ENCODE data around the gene NRXN3. TPM values are rescaled to one million over a fixed set of nuclear protein-coding genes. Genes with fewer than 3 reads are reported as not detected.

NRXN3 gene
- total and polyA plus RNA-seq, 2 experiments from 2014 or later: 5.7 to 7.1 TPM

GRCh38 chr14:79144896-79145295, 974.7 kb downstream of the NRXN3 start:
- H3K27me3 ChIP-seq: peaks cover 6% of the 10 kb centered on the region
- no peaks in the 10 kb centered on the region for H4K20me1 ChIP-seq (ENCODE audit: insufficient read depth, poor library complexity, severe bottlenecking)
- WGBS (ENCODE audit: low lambda C conversion rate, missing lambda C conversion rate): 89% methylated on average over 3 of the region's 3 CpGs
- H3K79me2 ChIP-seq: no peaks in the 10 kb centered on the region
- no peak for DNase-seq (ENCODE audit: low spot score)
- H3K36me3 ChIP-seq (replicated peaks; ENCODE audit: insufficient read depth, low read depth): no peaks in the 10 kb centered on the region
- TF ChIP-seq CTCF (IDR thresholded peaks at IDR 0.05; ENCODE audit: poor library complexity): no peak
- TF ChIP-seq EZH2phosphoT487 (IDR thresholded peaks at IDR 0.05; ENCODE audit: low read depth, severe bottlenecking, unreplicated experiment): no peak
- no peak for TF ChIP-seq EZH2 (IDR thresholded peaks at IDR 0.05; ENCODE audit: borderline replicate concordance)
- H2AFZ ChIP-seq: no peak overlapping the region
- no peak overlapping the region for H3K27ac ChIP-seq
- no peaks in the 10 kb centered on the region for H3K4me1 ChIP-seq (ENCODE audit: insufficient read depth)
- no peak overlapping the region for H3K4me3 ChIP-seq
- no peak overlapping the region for H3K4me2 ChIP-seq
- H3K9me2 ChIP-seq (replicated peaks; ENCODE audit: insufficient read depth): no peaks in the 10 kb centered on the region
- H3K9me3 ChIP-seq (ENCODE audit: low read depth): no peaks in the 10 kb centered on the region

DNA sequence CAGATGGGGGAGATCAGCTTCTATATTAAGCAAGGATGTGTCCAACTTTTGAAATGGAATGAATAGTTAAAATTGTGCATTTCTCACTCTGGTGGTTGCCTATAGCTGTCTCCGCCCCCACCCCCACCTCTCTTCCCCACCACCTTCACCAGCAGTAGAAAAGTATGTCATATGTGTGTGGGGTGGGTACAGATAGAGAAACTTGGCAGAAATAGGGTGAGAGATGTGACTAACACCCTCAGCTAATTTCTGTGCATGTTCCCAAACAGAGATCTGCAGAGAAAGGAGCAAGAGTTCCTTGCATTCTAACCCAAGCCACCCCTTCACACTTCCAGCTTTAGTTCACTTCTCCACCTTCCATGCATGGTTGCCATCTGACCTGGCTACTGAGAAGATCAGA, 980.1 kb downstream of the NRXN3 start:
- Histone ChIP-seq H3K4me3 (no peak overlapping the region), H4K20me1 (ENCODE audit: insufficient read depth, poor library complexity, severe bottlenecking) (no peaks in the 10 kb centered on the region), H3K4me1 (ENCODE audit: insufficient read depth) (no peaks in the 10 kb centered on the region), H2AFZ (no peak overlapping the region), H3K27me3 (no peaks in the 10 kb centered on the region), H3K27ac (no peak overlapping the region), H3K9me2 (replicated peaks; ENCODE audit: insufficient read depth) (no peaks in the 10 kb centered on the region), H3K9me3 (ENCODE audit: low read depth) (no peaks in the 10 kb centered on the region), H3K36me3 (replicated peaks; ENCODE audit: insufficient read depth, low read depth) (no peaks in the 10 kb centered on the region), H3K79me2 (no peaks in the 10 kb centered on the region), H3K4me2 (no peak overlapping the region)
- no peak for TF ChIP-seq EZH2phosphoT487 (IDR thresholded peaks at IDR 0.05; ENCODE audit: low read depth, severe bottlenecking, unreplicated experiment)
- TF ChIP-seq CTCF (IDR thresholded peaks at IDR 0.05; ENCODE audit: poor library complexity): no peak
- no peak for TF ChIP-seq EZH2 (IDR thresholded peaks at IDR 0.05; ENCODE audit: borderline replicate concordance)
- no peak for DNase-seq (ENCODE audit: low spot score)
- WGBS (ENCODE audit: low lambda C conversion rate, missing lambda C conversion rate): 89% methylated on average over 1 of the region's 1 CpG

- Histone ChIP-seq H3K9me2 (replicated peaks; ENCODE audit: insufficient read depth) (no peaks in the 10 kb centered on the region), H3K27me3 (peaks cover 4% of the 10 kb centered on the region), H3K4me3 (no peak overlapping the region), H3K4me2 (no peak overlapping the region), H3K36me3 (replicated peaks; ENCODE audit: insufficient read depth, low read depth) (no peaks in the 10 kb centered on the region), H2AFZ (no peak overlapping the region), H3K9me3 (ENCODE audit: low read depth) (no peaks in the 10 kb centered on the region), H3K4me1 (ENCODE audit: insufficient read depth) (no peaks in the 10 kb centered on the region), H4K20me1 (ENCODE audit: insufficient read depth, poor library complexity, severe bottlenecking) (no peaks in the 10 kb centered on the region), H3K79me2 (no peaks in the 10 kb centered on the region), H3K27ac (no peak overlapping the region)
- no peak for TF ChIP-seq CTCF (IDR thresholded peaks at IDR 0.05; ENCODE audit: poor library complexity)
- no peak for TF ChIP-seq EZH2 (IDR thresholded peaks at IDR 0.05; ENCODE audit: borderline replicate concordance)
- no peak for TF ChIP-seq EZH2phosphoT487 (IDR thresholded peaks at IDR 0.05; ENCODE audit: low read depth, severe bottlenecking, unreplicated experiment)
- DNase-seq (ENCODE audit: low spot score): no peak
These were observed 987.2 kb downstream of the NRXN3 start for GRCh38 chr14:79157369-79157768.

- H4K20me1 ChIP-seq (ENCODE audit: insufficient read depth, poor library complexity, severe bottlenecking): no peaks in the 10 kb centered on the region
- H3K27ac ChIP-seq: no peak overlapping the region
- no peaks in the 10 kb centered on the region for H3K36me3 ChIP-seq (replicated peaks; ENCODE audit: insufficient read depth, low read depth)
- H3K79me2 ChIP-seq: no peaks in the 10 kb centered on the region
- peaks cover 4% of the 10 kb centered on the region for H3K27me3 ChIP-seq
- H3K9me2 ChIP-seq (replicated peaks; ENCODE audit: insufficient read depth): no peaks in the 10 kb centered on the region
- peak; percentile 59 for DNase-seq (ENCODE audit: low spot score)
- H3K9me3 ChIP-seq (ENCODE audit: low read depth): no peaks in the 10 kb centered on the region
- H3K4me3 ChIP-seq: no peak overlapping the region
- 35% methylated on average over 7 of the region's 7 CpGs for WGBS (ENCODE audit: low lambda C conversion rate, missing lambda C conversion rate)
- TF ChIP-seq EZH2phosphoT487 (IDR thresholded peaks at IDR 0.05; ENCODE audit: low read depth, severe bottlenecking, unreplicated experiment) (no peak), CTCF (IDR thresholded peaks at IDR 0.05; ENCODE audit: poor library complexity) (no peak), EZH2 (IDR thresholded peaks at IDR 0.05; ENCODE audit: borderline replicate concordance) (no peak)
- H2AFZ ChIP-seq: no peak overlapping the region
- no peak overlapping the region for H3K4me2 ChIP-seq
- no peaks in the 10 kb centered on the region for H3K4me1 ChIP-seq (ENCODE audit: insufficient read depth)
These were observed 991.4 kb downstream of the NRXN3 start for GRCh38 chr14:79161571-79161970.
